Thoracic aorta (tissue), 2 donors: ENCODE data around the gene KAZN. TPM values are rescaled to one million over a fixed set of nuclear protein-coding genes. Genes with fewer than 3 reads are reported as not detected.
A peak's percentile ranks its signal among the peaks of the same experiment; 100 is the strongest.

Experiments
- ATAC-seq: fragments of 150-250 bp; one replicate; pipeline ENCODE4 v1.8.0; 2017; ENCODE audit warnings: low read depth; ENCODE audit not compliant: insufficient number of reproducible peaks, low FRiP score
- DNase-seq: peaks from one replicate; pipeline ENCODE4 v3.0.0-alpha.2; 2020; ENCODE audit warnings: low spot score
- H3K27ac ChIP-seq, 2 donors: fragments of 200-600 bp; sonication (generic); 1 replicate in 1 of 2; 2 replicates in 1 of 2; pipeline ENCODE4 v1.5.1; 2016; ENCODE audit warnings: mild to moderate bottlenecking in 2 of 2, moderate library complexity in 2 of 2
- H3K27me3 ChIP-seq: fragments of 200-600 bp; sonication (generic); replicated peaks from 2 replicates; pipeline ENCODE4 v1.6.0; 2016; ENCODE audit warnings: mild to moderate bottlenecking; ENCODE audit not compliant: insufficient read depth
- H3K36me3 ChIP-seq: fragments of 200-600 bp; sonication (generic); one replicate; pipeline ENCODE4 v1.5.1; 2016
- H3K4me1 ChIP-seq, 2 donors: fragments of 200-600 bp; sonication (generic); 1 replicate in 1 of 2; 2 replicates in 1 of 2; pipeline versions ENCODE4 v1.5.1 to v1.6.0; 2016; ENCODE audit warnings: low read depth in 2 of 2, mild to moderate bottlenecking in 1 of 2; ENCODE audit not compliant: control insufficient read depth in 1 of 2
- H3K4me3 ChIP-seq: fragments of 200-600 bp; sonication (generic); 2 replicates; pipeline ENCODE4 v1.5.1; 2016; ENCODE audit warnings: mild to moderate bottlenecking
- H3K9me3 ChIP-seq: fragments of 200-600 bp; sonication (generic); 2 replicates; pipeline ENCODE4 v1.5.1; 2016
- CTCF ChIP-seq: fragments of 200-600 bp; sonication (generic); IDR thresholded peaks from one replicate; pipeline ENCODE4 v1.5.1; 2019; ENCODE audit warnings: antibody characterized with exemption
- total RNA-seq, 2 donors: library from RNA; depleted of rRNA; stranded (reverse); fragments of >200 nt; gene quantifications; one replicate each; pipeline versions ENCODE4 v1.1.0 to v1.2.3, GENCODE V29; 2016

KAZN gene
- 10 to 100 TPM; 17.4 to 30.3 TPM for total RNA-seq

- H3K4me1 ChIP-seq, result peaks cover 0 to 18% of the 10 kb centered on the region in 2 donors
- peaks cover 6% of the 10 kb centered on the region for H3K27me3 ChIP-seq
- DNase-seq (no peak), ATAC-seq (no peak)
- H3K9me3 ChIP-seq, result no peaks in the 10 kb centered on the region
- H3K4me3 ChIP-seq, result peak within 1 kb of the TSS; percentile 49
- no peaks in the 10 kb centered on the region for H3K36me3 ChIP-seq
- H3K27ac ChIP-seq, result no peak within 1 kb of the TSS
- no peak for TF ChIP-seq CTCF
Observed at GRCh38 chr1:14598498-14599182, at the start of gene KAZN. Gene KAZN (plus strand): TSS chr1:14598685.

GRCh38 chr1:14549897-14550620 lies 48.4 kb upstream of the KAZN start:
- DNase-seq (no peak), ATAC-seq (no peak)
- Histone ChIP-seq H3K4me1 (no peaks in the 10 kb centered on the region), H3K4me3 (no peak overlapping the region), H3K27me3 (no peaks in the 10 kb centered on the region), H3K9me3 (no peaks in the 10 kb centered on the region), H3K27ac (no peak overlapping the region), H3K36me3 (no peaks in the 10 kb centered on the region)
- TF ChIP-seq CTCF, result no peak

- Histone ChIP-seq H3K27me3 (no peaks in the 10 kb centered on the region), H3K27ac (no peak overlapping the region), H3K4me1 (no peaks in the 10 kb centered on the region), H3K36me3 (no peaks in the 10 kb centered on the region), H3K4me3 (no peak overlapping the region), H3K9me3 (no peaks in the 10 kb centered on the region)
- ATAC-seq, result no peak
- no peak for TF ChIP-seq CTCF
- DNase-seq, result no peak
Observed at GRCh38 chr1:14551386-14551785, 47.1 kb upstream of the KAZN start.

- Histone ChIP-seq H3K27ac (no peak overlapping the region), H3K36me3 (no peaks in the 10 kb centered on the region), H3K27me3 (no peaks in the 10 kb centered on the region), H3K4me3 (no peak overlapping the region), H3K4me1 (no peaks in the 10 kb centered on the region), H3K9me3 (no peaks in the 10 kb centered on the region)
- no peak for DNase-seq
- no peak for ATAC-seq
- TF ChIP-seq CTCF, result no peak
Observed at GRCh38 chr1:14552246-14552965, 46.1 kb upstream of the KAZN start.

GRCh38 chr1:14553711-14554110 lies 44.8 kb upstream of the KAZN start:
- Histone ChIP-seq H3K4me3 (no peak overlapping the region), H3K27ac (no peak overlapping the region), H3K9me3 (no peaks in the 10 kb centered on the region), H3K27me3 (no peaks in the 10 kb centered on the region), H3K4me1 (no peaks in the 10 kb centered on the region), H3K36me3 (no peaks in the 10 kb centered on the region)
- ATAC-seq, result no peak
- DNase-seq, result no peak
- no peak for TF ChIP-seq CTCF
